Cerebellar nuclear complex (tissue), 1 donor: ENCODE data around the gene DOCK6.

Experiments used
- DNase-seq, 2 experiments: peaks; one replicate each; lab custom pipeline; 2025; lab: John Stamatoyannopoulos, UW

Gene DOCK6

GRCh38 chr19:11261971-11262839, at the start of gene DOCK6:
DOCK6 (minus strand) TSS chr19:11262524; CDS start chr19:11262440, 84 bp downstream.
- DNase-seq = no peak

GRCh38 chr19:11306337-11306736, 44.0 kb upstream of the DOCK6 start:
- no peak for DNase-seq

- DNase-seq = no peak
Measured at GRCh38 chr19:11304936-11305335, 42.6 kb upstream of the DOCK6 start.

GRCh38 chr19:11300811-11301120, 38.4 kb upstream of the DOCK6 start:
- DNase-seq = no peak

- no peak for DNase-seq
Measured at GRCh38 chr19:11299946-11300810, 37.9 kb upstream of the DOCK6 start.

GRCh38 chr19:11296264-11296663, 33.9 kb upstream of the DOCK6 start:
- no peak for DNase-seq

- no peak for DNase-seq
Measured at GRCh38 chr19:11295665-11296245, 33.4 kb upstream of the DOCK6 start, which contains the start of gene TSPAN16. TSPAN16 (plus strand) TSS chr19:11296160; CDS start chr19:11296298, 138 bp downstream.

- DNase-seq = no peak
Measured at GRCh38 chr19:11295180-11295579, 32.9 kb upstream of the DOCK6 start.

- peak in 1 of 2 experiments; percentile 78 for DNase-seq
Measured at GRCh38 chr19:11293433-11294389, 31.4 kb upstream of the DOCK6 start.

GRCh38 chr19:11291991-11292390, 29.7 kb upstream of the DOCK6 start:
- no peak for DNase-seq

- no peak for DNase-seq
Measured at GRCh38 chr19:11291415-11291814, 29.1 kb upstream of the DOCK6 start.

- DNase-seq = no peak
Measured at GRCh38 chr19:11290256-11290655, 27.9 kb upstream of the DOCK6 start.

- no peak for DNase-seq
Measured at GRCh38 chr19:11288349-11288748, 26.0 kb upstream of the DOCK6 start.

GRCh38 chr19:11286312-11286974, 24.1 kb upstream of the DOCK6 start:
- no peak for DNase-seq

- DNase-seq = no peak
Measured at GRCh38 chr19:11284515-11284914, 22.2 kb upstream of the DOCK6 start.

GRCh38 chr19:11281356-11282049, 19.2 kb upstream of the DOCK6 start:
- DNase-seq = no peak

GRCh38 chr19:11279505-11280236, 17.3 kb upstream of the DOCK6 start:
- DNase-seq = no peak

- no peak for DNase-seq
Measured at GRCh38 chr19:11278670-11279069, 16.3 kb upstream of the DOCK6 start.

- DNase-seq = no peak
Measured at GRCh38 chr19:11274533-11275086, 12.3 kb upstream of the DOCK6 start.
